Parathyroid adenoma (tissue), 2 donors: ENCODE measurements around the gene B4GALT4.

Experiments used
- H2AFZ ChIP-seq: fragments of 300-600 bp; sonication (generic); one replicate; pipeline ENCODE4 v1.7.0; 2017; ENCODE audit warnings: antibody characterized with exemption, mild to moderate bottlenecking
- H3K27ac ChIP-seq: fragments of 300-600 bp; sonication (generic); one replicate; pipeline ENCODE4 v1.7.0; 2017
- H3K27me3 ChIP-seq: fragments of 300-600 bp; sonication (generic); one replicate; pipeline ENCODE4 v1.7.0; 2017; ENCODE audit warnings: low read length; ENCODE audit not compliant: control insufficient read depth, insufficient read depth
- H3K36me3 ChIP-seq: fragments of 300-600 bp; sonication (generic); one replicate; pipeline ENCODE4 v1.7.0; 2017; ENCODE audit warnings: low read length; ENCODE audit not compliant: control insufficient read depth, insufficient read depth
- H3K4me1 ChIP-seq: fragments of 300-600 bp; sonication (generic); one replicate; pipeline ENCODE4 v1.7.0; 2017; ENCODE audit warnings: control low read depth
- H3K4me2 ChIP-seq: fragments of 300-600 bp; sonication (generic); one replicate; pipeline ENCODE4 v1.7.0; 2017; ENCODE audit warnings: low read length
- H3K4me3 ChIP-seq: fragments of 300-600 bp; sonication (generic); one replicate; pipeline ENCODE4 v1.7.0; 2017; ENCODE audit warnings: low read depth, low read length
- H3K79me2 ChIP-seq: fragments of 300-600 bp; sonication (generic); one replicate; pipeline ENCODE4 v1.7.0; 2017; ENCODE audit warnings: control low read depth
- H3K9ac ChIP-seq: fragments of 300-600 bp; sonication (generic); one replicate; pipeline ENCODE4 v1.7.0; 2017; ENCODE audit warnings: mild to moderate bottlenecking
- H3K9me3 ChIP-seq: fragments of 300-600 bp; sonication (generic); one replicate; pipeline ENCODE4 v1.7.0; 2017; ENCODE audit warnings: low read length; ENCODE audit not compliant: control insufficient read depth
- TF ChIP-seq, protein P1 (sequence below): fragments of 300-600 bp; sonication (generic); IDR thresholded peaks from one replicate; pipeline ENCODE4 v1.7.0; 2017; ENCODE audit warnings: antibody characterized with exemption, mild to moderate bottlenecking
- donor health status: primary hyperparathyroidism.

Gene B4GALT4

GRCh38 chr3:119240591-119241434 is at the start of gene B4GALT4:
B4GALT4 (minus strand) TSS chr3:119240878; CDS start chr3:119230099, 10,779 bp downstream.
- H3K4me2 ChIP-seq = peak within 1 kb of the TSS; percentile 64
- peak within 1 kb of the TSS; percentile 39 for H3K9ac ChIP-seq
- TF ChIP-seq, protein P1, sequence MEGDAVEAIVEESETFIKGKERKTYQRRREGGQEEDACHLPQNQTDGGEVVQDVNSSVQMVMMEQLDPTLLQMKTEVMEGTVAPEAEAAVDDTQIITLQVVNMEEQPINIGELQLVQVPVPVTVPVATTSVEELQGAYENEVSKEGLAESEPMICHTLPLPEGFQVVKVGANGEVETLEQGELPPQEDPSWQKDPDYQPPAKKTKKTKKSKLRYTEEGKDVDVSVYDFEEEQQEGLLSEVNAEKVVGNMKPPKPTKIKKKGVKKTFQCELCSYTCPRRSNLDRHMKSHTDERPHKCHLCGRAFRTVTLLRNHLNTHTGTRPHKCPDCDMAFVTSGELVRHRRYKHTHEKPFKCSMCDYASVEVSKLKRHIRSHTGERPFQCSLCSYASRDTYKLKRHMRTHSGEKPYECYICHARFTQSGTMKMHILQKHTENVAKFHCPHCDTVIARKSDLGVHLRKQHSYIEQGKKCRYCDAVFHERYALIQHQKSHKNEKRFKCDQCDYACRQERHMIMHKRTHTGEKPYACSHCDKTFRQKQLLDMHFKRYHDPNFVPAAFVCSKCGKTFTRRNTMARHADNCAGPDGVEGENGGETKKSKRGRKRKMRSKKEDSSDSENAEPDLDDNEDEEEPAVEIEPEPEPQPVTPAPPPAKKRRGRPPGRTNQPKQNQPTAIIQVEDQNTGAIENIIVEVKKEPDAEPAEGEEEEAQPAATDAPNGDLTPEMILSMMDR = no peak
- H3K36me3 ChIP-seq = no peaks in the 10 kb centered on the region
- H3K79me2 ChIP-seq = no peaks in the 10 kb centered on the region
- H2AFZ ChIP-seq = peak within 1 kb of the TSS; percentile 87
- peak within 1 kb of the TSS; percentile 79 for H3K27ac ChIP-seq
- H3K4me1 ChIP-seq = no peaks in the 10 kb centered on the region
- no peaks in the 10 kb centered on the region for H3K27me3 ChIP-seq
- no peaks in the 10 kb centered on the region for H3K9me3 ChIP-seq
- H3K4me3 ChIP-seq = peak within 1 kb of the TSS; percentile 58

DNA sequence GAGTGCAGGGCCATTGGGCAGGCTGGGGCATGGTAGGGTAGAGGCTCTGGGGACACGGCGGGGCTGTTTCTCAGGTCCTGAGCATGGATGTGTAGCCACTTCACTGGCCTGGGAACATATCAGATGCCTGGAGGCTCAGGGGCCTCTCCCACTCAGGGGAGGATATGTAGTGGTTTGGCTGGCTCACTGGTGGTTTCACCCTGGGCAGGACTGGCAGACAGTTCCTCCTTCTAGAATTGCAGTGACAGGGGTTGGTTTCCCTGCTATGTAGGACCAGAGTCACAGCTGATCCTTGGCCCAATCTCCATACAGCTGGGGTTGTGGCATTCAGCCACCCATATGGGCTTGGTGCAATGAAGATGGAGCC is 48.7 kb upstream of the B4GALT4 start:
- Histone ChIP-seq H3K9ac (no peak overlapping the region), H2AFZ (no peak overlapping the region), H3K79me2 (no peaks in the 10 kb centered on the region), H3K4me2 (no peak overlapping the region), H3K27ac (no peak overlapping the region), H3K4me1 (no peaks in the 10 kb centered on the region), H3K36me3 (no peaks in the 10 kb centered on the region), H3K4me3 (no peak overlapping the region), H3K9me3 (no peaks in the 10 kb centered on the region), H3K27me3 (no peaks in the 10 kb centered on the region)
- TF ChIP-seq, protein P1 = no peak

DNA sequence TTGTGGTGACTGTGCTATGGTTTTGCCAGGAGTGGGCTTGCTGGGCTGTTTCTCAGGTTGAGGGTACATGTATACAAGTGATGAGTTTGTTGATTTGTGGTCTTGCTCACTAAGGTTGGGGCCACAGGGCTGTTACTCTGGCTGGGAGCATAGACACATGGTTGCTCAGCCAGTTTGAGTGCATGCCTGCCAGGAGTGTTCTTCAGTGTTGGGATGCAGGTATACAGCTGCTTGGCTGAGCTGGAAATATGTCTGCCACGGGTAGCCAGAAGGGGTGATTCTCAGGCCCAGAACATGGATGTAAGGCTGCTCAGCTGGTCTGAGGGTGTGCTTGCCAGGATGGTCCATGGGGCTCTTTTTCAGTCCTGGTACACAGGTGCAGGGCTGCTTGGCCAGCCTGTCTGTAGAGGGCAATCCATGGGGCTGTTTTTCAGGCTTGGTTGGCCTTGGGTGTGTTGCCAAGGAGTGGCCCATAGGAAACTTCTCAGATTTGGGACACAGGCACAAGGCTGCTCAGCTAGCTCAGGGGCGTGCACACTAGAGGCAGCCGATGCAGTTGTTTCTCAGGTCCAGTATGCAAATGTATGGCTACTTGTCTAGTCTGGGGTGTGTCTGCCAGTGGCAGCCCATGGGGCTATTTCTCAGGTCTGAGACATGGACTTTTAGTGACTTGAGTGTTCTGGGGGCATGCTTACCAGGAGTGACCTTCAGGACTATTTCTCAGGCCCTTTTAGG is 48.2 kb upstream of the B4GALT4 start:
- Histone ChIP-seq H3K36me3 (no peaks in the 10 kb centered on the region), H3K79me2 (no peaks in the 10 kb centered on the region), H3K9me3 (no peaks in the 10 kb centered on the region), H3K4me1 (no peaks in the 10 kb centered on the region), H3K4me3 (no peak overlapping the region), H3K27me3 (no peaks in the 10 kb centered on the region), H3K4me2 (no peak overlapping the region), H3K27ac (no peak overlapping the region), H3K9ac (no peak overlapping the region), H2AFZ (no peak overlapping the region)
- TF ChIP-seq, protein P1 = no peak

DNA sequence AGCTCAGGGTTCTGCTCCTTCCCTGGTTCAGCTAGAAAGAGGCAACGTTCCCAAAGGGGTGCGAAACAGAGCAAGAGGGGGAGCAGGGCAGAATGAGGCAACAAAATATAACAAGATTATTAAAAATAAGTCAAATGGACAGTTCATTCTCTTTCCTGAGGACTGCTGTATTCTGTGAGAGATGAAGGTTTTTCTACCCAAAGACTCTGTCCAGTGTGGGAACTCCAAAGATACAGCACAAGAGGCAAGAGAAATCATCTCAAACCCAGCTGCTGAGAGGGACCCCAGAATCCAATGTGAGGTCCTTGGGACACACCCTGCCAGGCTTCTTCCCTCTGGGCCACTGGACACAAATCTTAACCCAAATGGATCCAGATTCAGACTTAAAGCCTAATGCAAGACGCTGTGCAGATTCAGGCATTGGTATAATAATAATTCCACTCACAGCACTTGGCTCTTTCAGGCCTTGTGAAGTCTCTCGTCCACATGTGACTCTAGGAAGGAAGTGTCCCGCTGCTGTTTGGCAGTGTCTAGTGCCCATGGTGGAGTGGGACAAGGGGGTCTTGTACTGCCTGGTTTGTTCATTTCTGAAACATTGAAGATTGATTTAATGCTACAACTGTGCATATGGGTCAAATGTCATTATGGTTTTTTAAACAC is 39.0 kb upstream of the B4GALT4 start:
- no peaks in the 10 kb centered on the region for H3K36me3 ChIP-seq
- H3K79me2 ChIP-seq = no peaks in the 10 kb centered on the region
- H3K9me3 ChIP-seq = no peaks in the 10 kb centered on the region
- TF ChIP-seq, protein P1 = no peak
- H2AFZ ChIP-seq = peak overlapping the region; percentile 62
- H3K4me1 ChIP-seq = peaks cover 2% of the 10 kb centered on the region
- H3K9ac ChIP-seq = no peak overlapping the region
- no peaks in the 10 kb centered on the region for H3K27me3 ChIP-seq
- H3K4me2 ChIP-seq = no peak overlapping the region
- H3K4me3 ChIP-seq = no peak overlapping the region
- H3K27ac ChIP-seq = peak overlapping the region; percentile 70
